HG03571 (cell line): ENCODE data around the gene IMPA2.
"Not testable (repeated sequence)": the region's sequence is repeated elsewhere in the genome, so short reads cannot be mapped to it uniquely, and the experiment has no call there.

Experiments
- ATAC-seq: cut with Tn5 transposase; IDR thresholded peaks from one replicate; pipeline ENCODE4 v1.9.1; 2021; ENCODE audit not compliant: unreplicated experiment

Gene IMPA2

GRCh38 chr18:12067671-12068070 is 86.4 kb downstream of the IMPA2 start:
- ATAC-seq: no peak

- ATAC-seq: not testable (repeated sequence)
Observed at GRCh38 chr18:12068316-12068949, 87.1 kb downstream of the IMPA2 start.

- no peak for ATAC-seq
Observed at GRCh38 chr18:12068950-12069320, 87.6 kb downstream of the IMPA2 start.

- not testable (repeated sequence) for ATAC-seq
Observed at GRCh38 chr18:12071066-12071465, 89.8 kb downstream of the IMPA2 start.

GRCh38 chr18:12072996-12073395 is 91.7 kb downstream of the IMPA2 start:
- no peak for ATAC-seq

- ATAC-seq: no peak
Observed at GRCh38 chr18:12074736-12075135, 93.4 kb downstream of the IMPA2 start.

GRCh38 chr18:12076424-12077140 is 95.3 kb downstream of the IMPA2 start:
- ATAC-seq: no peak

- ATAC-seq: not testable (repeated sequence)
Observed at GRCh38 chr18:12077994-12078393, 96.7 kb downstream of the IMPA2 start.

GRCh38 chr18:12079491-12080237 is 98.4 kb downstream of the IMPA2 start:
- ATAC-seq: no peak
